Progenitor cell of endocrine pancreas (in vitro differentiated cells): ENCODE measurements around the gene CSRNP3. TPM values are rescaled to one million over a fixed set of nuclear protein-coding genes. Genes with fewer than 3 reads are reported as not detected.
"Not testable (repeated sequence)": the region's sequence is repeated elsewhere in the genome, so short reads cannot be mapped to it uniquely, and the experiment has no call there.

Experiments used
- DNase-seq: peaks from one replicate; pipeline ENCODE4 v3.0.0; 2021; ENCODE audit warnings: low spot score; ENCODE audit not compliant: unreplicated experiment
- H3K27ac Mint-ChIP-seq: 2 replicates; pipeline ENCODE4 v1.8.0; 2021; ENCODE audit warnings: mild to moderate bottlenecking, moderate library complexity, mixed read lengths
- H3K27me3 Mint-ChIP-seq: 2 replicates; pipeline ENCODE4 v1.8.0; 2021; ENCODE audit warnings: mixed read lengths
- H3K36me3 Mint-ChIP-seq: 2 replicates; pipeline ENCODE4 v1.8.0; 2022; ENCODE audit warnings: mixed read lengths; ENCODE audit not compliant: insufficient read depth
- H3K4me1 Mint-ChIP-seq: 2 replicates; pipeline ENCODE4 v1.8.0; 2021; ENCODE audit warnings: low read depth, mixed read lengths
- H3K4me3 Mint-ChIP-seq: 2 replicates; pipeline ENCODE4 v1.8.0; 2021; ENCODE audit warnings: low read depth, mild to moderate bottlenecking, moderate library complexity, mixed read lengths
- H3K9me3 Mint-ChIP-seq: 2 replicates; pipeline ENCODE4 v1.8.0; 2021; ENCODE audit warnings: low read depth, mixed read lengths
- total RNA-seq: library from RNA; stranded (reverse); gene quantifications from 2 replicates; pipeline ENCODE4 v1.2.1, GENCODE V29; 2021
- TF ChIP-seq, protein P1 (sequence below): fragments of 200-600 bp; sonication (generic); IDR thresholded peaks from one replicate; pipeline ENCODE4 v1.5.0; 2021; ENCODE audit warnings: antibody characterized with exemption, mild to moderate bottlenecking; ENCODE audit not compliant: unreplicated experiment

The CSRNP3 gene
- total RNA-seq, 1 donor from 2014 or later, result 10.7 TPM

GRCh38 chr2:165586019-165586418, 116.5 kb downstream of the CSRNP3 start:
- Mint-ChIP-seq H3K9me3 (peaks cover 6% of the 10 kb centered on the region), H3K4me1 (peaks cover 7% of the 10 kb centered on the region), H3K4me3 (no peak overlapping the region), H3K27me3 (no peaks in the 10 kb centered on the region), H3K27ac (no peak overlapping the region), H3K36me3 (peaks cover 7% of the 10 kb centered on the region)
- TF ChIP-seq, protein P1, sequence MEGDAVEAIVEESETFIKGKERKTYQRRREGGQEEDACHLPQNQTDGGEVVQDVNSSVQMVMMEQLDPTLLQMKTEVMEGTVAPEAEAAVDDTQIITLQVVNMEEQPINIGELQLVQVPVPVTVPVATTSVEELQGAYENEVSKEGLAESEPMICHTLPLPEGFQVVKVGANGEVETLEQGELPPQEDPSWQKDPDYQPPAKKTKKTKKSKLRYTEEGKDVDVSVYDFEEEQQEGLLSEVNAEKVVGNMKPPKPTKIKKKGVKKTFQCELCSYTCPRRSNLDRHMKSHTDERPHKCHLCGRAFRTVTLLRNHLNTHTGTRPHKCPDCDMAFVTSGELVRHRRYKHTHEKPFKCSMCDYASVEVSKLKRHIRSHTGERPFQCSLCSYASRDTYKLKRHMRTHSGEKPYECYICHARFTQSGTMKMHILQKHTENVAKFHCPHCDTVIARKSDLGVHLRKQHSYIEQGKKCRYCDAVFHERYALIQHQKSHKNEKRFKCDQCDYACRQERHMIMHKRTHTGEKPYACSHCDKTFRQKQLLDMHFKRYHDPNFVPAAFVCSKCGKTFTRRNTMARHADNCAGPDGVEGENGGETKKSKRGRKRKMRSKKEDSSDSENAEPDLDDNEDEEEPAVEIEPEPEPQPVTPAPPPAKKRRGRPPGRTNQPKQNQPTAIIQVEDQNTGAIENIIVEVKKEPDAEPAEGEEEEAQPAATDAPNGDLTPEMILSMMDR, result no peak
- DNase-seq, result no peak

DNA sequence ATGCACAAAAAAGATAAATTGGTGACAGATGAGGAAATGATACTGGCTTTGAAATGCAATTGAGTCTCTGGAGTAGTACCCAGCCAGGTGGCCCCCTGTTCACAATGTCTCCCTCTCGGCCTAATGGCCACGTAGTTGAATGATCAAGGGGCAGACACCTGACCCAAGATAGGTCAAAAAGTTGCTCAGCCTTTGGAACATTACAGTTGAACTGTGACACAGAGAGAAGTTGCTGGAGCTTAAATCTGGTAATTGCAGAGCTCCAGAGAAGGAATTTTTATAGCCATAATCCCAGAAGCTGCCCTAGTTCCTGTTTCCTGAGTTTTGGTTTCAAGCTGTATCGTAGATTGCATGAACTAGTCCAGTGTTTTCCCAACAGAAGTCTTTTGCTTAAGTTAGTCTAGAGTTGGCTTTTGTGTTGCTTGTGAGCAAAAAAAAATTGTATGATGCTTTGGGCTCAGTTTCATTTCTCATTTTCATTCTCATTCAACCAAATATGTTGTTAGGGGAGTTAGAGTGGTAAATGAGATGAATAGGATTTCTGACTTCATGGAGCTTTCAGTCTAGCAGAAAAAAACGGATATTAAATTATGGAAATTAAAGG, 117.9 kb downstream of the CSRNP3 start:
- H3K4me3 Mint-ChIP-seq, result no peak overlapping the region
- H3K4me1 Mint-ChIP-seq, result peaks cover 7% of the 10 kb centered on the region
- TF ChIP-seq, protein P1, result no peak
- peaks cover 8% of the 10 kb centered on the region for H3K9me3 Mint-ChIP-seq
- H3K27me3 Mint-ChIP-seq, result no peaks in the 10 kb centered on the region
- DNase-seq, result no peak
- H3K27ac Mint-ChIP-seq, result no peak overlapping the region
- peaks cover 11% of the 10 kb centered on the region for H3K36me3 Mint-ChIP-seq

DNA sequence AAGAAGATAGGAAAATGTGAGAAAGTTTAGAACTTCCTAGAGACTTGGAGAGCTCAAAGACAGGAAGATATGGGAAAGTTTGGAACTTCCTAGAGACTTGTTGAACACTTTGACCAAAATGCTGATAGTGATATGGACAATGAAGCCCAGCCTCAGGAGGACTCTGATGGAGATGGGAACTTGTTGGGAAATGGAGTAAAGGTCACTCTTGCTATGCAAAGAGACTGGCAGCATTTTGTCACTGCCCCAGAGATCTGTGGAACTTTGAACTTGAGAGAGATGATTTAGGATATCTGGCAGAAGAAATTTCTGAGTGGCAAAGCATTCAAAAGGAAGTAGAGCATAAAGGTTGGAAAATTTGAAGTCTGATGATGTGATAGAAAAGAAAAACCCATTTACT, 121.5 kb downstream of the CSRNP3 start:
- not testable (repeated sequence) for H3K4me3 Mint-ChIP-seq, H3K4me1 Mint-ChIP-seq, H3K27ac Mint-ChIP-seq, H3K27me3 Mint-ChIP-seq, H3K9me3 Mint-ChIP-seq, DNase-seq
- peaks cover 11% of the 10 kb centered on the region for H3K36me3 Mint-ChIP-seq

DNA sequence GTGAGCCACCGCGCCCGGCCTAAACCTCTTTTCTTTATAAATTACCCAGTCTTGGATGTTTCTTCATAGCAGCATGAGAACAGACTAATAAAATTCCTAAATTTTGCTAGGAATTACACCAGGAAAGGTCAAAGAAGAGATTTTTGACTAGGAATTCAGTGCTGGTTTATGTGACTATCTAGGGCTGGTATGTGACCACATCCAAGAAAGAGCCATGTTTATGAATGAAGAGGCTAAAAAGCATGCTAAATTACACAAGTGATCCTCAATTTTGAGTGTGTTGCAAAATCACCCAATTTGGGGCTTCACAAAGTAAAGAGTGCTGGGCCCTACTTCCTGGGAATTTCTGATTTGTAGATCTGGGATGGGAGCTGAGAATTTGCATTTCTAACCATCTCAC, 123.6 kb downstream of the CSRNP3 start:
- Mint-ChIP-seq H3K27ac (no peak overlapping the region), H3K27me3 (no peaks in the 10 kb centered on the region), H3K9me3 (peaks cover 8% of the 10 kb centered on the region), H3K4me3 (no peak overlapping the region), H3K4me1 (no peaks in the 10 kb centered on the region), H3K36me3 (peaks cover 14% of the 10 kb centered on the region)
- TF ChIP-seq, protein P1, result no peak
- DNase-seq, result no peak

- peaks cover 14% of the 10 kb centered on the region for H3K36me3 Mint-ChIP-seq
Observed at GRCh38 chr2:165594231-165594934, 124.9 kb downstream of the CSRNP3 start.

More at GRCh38 chr2:165594231-165594934, 124.9 kb downstream of the CSRNP3 start:
- Mint-ChIP-seq H3K9me3 (peaks cover 8% of the 10 kb centered on the region), H3K27me3 (no peaks in the 10 kb centered on the region), H3K4me1 (no peaks in the 10 kb centered on the region), H3K4me3 (no peak overlapping the region), H3K27ac (no peak overlapping the region)
- no peak for DNase-seq
- TF ChIP-seq, protein P1, result no peak
